GM18505 (cell line): Measurements from ENCODE around the gene DUXB.

Source experiments
- ATAC-seq: cut with Tn5 transposase; IDR thresholded peaks from one replicate; pipeline ENCODE4 v1.9.1; 2021; ENCODE audit not compliant: unreplicated experiment
- POLR2A ChIP-seq: IDR thresholded peaks from 4 replicates; pipeline ENCODE4 v1.6.1; 2011; ENCODE audit warnings: borderline replicate concordance; ENCODE audit not compliant: insufficient read depth, insufficient read length; ENCODE audit errors: extremely low read depth

DUXB gene, protein sequence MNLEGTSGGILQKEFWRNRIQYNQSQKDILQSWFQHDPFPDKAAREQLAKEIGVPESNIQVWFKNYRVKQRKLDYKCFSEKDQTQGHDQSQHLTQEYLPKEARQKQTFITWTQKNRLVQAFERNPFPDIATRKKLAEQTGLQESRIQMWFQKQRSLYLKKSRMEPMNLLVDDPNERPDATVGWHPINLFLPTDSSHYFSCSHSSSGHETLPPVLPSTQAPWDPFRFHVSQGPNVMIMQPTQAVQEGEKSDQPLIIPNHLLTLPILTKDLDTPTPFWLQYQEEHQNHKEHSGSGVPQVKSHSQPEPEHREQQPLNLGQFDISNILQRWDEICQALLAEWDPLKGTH

DNA sequence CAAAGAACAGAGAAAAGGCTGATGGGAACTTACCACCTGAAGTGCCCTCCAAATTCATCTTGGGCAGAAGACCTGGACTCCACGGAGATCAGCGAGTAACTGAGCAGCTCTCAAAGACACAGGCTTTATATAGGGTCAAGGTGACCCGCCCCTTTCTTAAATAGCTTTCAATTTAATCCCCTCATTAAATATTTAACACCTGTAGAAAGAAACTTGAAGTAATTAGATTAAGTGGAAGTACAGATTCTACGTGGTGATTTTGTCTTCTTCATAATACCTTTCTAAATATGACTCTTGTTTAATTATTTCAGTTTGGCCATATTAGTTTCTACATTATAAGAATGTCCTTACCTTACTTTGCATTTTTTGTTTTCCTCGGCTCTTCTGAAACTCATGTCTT lies at the start of gene DUXB:
DUXB (minus strand) TSS at position 101 of the 400 bp plus-strand sequence; CDS start at position 58, 43 bp downstream.
- ATAC-seq, result no peak
- no peak for TF ChIP-seq POLR2A

DNA sequence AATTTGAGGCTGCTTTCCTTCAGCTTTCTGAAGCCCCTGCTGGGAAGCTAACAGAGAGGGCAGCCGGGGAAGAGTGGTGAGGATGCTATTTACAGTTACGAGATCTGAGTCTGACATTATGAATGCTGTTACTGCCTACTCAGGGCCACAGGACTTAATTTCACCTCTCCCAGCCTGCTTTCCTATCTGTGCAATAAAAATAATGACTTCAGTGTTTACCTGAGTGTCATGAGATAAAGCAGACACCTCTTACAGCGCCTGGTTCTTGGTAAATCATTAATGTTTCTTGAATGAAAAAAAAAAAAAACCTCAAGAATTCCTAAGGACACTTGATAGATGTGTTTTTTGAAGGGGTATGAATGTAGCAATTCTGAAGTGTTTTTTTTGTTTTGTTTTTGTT lies 49.3 kb upstream of the DUXB start:
- no peak for ATAC-seq
- no peak for TF ChIP-seq POLR2A

DNA sequence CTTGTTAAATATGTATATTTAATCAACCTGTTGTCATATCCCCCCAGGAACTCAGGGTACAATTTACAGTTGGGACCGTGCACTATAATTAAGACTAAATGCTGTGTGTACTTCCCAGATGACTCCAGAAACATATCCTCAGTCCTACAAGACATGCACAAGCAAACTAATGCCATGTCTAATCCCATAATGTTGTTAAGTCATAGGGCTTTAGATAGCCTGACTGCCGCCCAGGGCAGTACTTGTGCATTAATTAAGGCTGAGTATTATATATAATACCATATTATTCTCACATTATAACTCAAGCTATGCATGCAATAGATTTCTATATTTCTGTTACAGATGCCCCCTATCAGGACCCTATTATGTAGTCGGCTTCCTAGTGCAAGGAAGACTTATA lies 45.1 kb upstream of the DUXB start:
- ATAC-seq, result no peak
- no peak for TF ChIP-seq POLR2A

DNA sequence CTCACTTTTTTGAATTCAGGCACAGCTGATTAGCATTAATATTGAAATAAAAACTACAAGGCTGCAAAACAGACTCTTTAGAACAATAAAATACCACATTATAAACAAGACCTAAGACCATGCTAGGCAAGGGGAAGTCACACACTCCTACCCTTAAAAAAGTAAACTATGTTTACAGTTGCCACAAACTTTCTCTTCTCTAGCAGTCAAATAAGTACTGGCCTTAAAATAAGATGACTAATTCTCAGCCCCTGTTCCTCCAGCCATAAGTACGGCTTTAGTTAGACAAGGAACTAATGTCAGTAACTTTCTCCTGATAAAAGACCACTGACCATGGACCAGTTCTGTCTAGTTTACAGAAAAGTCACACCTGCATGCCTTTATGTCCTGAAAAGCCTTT lies 44.6 kb upstream of the DUXB start:
- TF ChIP-seq POLR2A, result no peak
- ATAC-seq, result peak; percentile 53

DNA sequence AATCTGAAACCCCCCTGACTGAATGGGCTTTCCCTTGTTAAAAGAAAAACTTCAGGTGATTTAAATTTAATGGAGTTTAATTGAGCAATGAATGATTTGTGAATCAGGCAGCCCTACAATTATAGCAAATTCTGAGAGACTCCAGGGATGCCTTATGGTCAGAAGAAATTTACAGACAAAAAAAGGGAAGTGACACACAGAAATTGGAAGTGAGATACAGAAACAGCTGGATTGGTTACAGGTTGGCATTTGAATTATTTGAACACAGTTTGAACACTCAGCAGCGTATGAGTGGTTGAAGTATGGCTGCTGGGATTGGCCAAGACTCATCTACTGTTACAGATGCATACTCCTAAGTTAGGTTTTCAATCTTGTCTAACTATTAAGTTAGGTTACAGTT lies 44.0 kb upstream of the DUXB start:
- TF ChIP-seq POLR2A, result no peak
- peak; percentile 74 for ATAC-seq

DNA sequence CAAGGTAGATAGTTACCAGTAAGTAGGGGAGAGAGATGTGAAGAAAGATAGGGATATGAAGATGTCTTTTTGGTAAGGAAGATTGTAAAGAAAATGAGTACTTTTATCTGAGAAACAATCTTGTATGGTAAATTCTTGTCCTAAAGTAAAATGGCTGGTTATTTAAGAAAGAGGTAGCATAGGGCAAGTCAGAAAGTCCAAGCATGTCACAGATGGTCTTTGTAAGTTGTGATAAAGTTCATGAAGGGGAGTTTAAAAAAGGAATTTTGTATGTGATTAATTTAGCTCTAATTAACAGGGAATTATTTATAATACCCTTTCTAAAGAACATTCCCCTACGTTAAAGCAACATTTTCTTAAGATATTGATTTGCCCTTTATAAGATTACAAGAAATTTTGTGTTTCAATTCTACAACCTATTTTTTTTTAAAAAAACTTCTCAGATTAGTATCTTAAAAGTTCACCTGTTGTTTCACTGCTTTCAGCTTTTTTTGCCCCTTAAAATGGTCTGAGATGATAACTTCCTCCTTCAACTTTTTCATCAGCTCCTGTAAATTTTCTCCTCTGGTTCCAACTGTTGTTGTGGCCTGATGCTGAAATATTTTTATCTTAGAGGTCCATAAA lies 41.3 kb upstream of the DUXB start:
- no peak for TF ChIP-seq POLR2A
- ATAC-seq, result no peak

DNA sequence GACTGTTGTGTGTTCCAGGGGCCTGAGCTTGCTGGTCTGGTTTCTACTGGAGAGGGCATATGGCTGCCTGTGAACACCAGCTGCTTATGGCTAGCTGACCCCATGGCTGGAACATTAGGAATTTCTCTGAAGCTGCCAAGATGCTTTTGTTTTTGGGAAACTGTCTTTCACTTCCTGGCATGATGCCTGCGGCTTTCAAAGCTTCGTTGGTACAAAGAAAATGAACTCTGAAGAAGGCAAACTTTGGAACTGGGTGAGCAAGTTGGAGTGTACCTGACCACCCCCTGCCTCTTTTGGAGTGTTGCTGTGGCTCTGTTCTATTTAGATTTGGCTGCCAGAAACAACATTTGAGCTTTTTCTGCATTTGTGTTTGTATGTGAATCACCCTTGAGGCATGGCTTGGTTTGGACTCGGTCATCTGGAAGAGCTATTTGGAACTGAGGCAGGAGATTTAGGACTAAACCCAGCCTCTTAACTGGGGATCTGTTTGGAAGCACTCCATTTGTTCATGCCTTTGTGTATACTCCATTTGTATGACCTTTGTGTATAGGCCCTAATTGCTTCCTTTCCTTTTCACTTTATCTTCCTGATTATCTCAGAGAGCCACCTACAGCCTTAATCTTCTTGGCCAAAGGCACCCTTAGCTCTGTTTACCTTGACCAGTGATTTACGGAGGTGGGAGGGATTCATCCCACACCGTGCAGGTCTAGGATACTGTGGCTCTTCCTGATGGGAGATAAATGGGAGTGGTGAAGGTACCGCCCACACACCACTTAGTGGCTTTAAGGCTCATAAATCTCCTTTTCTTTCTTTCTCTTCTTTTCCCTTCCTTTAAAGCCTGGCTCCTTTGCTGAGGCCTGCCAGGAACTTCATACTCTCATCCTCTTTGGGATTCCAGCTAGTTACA lies 32.3 kb upstream of the DUXB start:
- ATAC-seq, result no peak

DNA sequence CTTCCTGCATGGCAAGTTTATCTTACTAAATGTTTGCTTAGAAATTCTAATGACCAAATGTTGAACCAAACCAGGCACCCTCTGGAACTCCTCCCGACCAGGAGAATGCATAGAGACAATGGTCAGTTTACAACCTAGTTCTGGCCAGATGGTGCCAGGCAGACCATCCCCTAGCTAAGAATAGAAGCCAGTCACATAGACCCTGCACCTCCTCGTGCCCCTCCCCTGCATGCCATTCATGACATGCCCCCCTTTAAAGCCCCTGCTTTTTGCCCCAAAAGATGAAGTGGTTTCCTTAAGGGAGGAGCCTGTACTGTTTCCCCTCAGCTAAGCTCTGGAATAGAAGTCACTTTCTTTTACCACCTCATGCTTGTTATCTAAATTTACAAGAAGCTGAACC lies 31.6 kb upstream of the DUXB start:
- no peak for TF ChIP-seq POLR2A
- no peak for ATAC-seq

More for the DNA sequence above, 32.3 kb upstream of the DUXB start:
- TF ChIP-seq POLR2A, result no peak

DNA sequence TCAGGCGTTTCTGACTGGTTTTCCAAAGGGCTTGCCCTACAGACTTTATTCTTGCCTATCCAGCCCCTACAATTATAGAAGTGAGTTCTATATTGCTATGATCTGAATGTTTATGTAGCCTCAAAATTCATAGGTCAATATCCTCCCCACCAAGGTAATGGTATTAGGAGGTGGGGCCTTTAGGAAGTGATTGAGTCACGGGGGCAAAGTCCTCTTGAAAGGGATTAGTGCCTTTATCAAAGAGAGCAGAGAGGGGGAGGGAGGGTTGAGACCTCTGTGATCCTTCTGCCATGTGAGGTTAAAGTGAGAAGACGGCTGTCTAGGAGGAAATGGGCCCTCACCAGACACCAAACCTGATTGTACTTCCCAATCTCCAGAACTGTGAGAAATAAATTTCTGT lies 26.0 kb upstream of the DUXB start:
- ATAC-seq, result no peak
- TF ChIP-seq POLR2A, result no peak

DNA sequence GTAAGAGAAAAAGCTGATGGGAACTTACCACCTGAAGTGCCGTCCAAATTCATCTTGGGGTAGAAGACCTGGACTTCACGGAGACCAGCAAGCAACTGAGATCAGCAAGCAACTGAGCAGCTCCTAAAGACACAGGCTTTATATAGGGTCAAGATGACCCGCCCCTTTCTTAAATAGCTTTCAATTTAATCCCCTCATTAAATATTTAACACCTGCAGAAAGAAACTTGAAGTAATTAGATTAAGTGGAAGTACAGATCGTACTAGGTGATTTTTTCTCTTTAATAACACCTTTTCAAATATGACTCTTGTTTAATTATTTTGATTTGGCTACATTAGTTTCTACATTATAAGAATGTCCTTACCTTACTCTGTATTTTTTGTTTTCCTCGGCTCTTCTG lies 25.1 kb upstream of the DUXB start, which contains the start of gene CPHXL:
CPHXL (minus strand) TSS at position 101 of the 400 bp plus-strand sequence; CDS start at position 53, 48 bp downstream.
- no peak for TF ChIP-seq POLR2A
- ATAC-seq, result no peak

DNA sequence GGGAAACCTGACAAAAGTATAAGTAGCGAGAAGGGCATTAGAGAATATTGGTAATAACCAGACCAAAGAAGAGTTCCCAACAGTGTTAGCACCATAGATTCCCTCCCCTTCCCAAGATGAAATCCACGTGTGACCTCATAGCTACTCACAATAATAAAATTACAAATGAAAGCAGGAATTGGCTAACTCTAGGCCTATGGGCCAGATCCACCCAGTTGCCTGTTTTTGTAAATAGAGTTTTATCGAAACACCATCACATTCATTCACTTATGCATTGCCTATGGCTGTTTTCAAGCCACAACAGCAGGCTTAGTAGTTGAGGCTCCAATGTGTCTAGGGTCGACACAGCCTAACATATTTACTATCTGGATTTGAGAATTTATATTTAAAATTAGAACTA lies 17.2 kb upstream of the DUXB start:
- ATAC-seq, result no peak
- no peak for TF ChIP-seq POLR2A

DNA sequence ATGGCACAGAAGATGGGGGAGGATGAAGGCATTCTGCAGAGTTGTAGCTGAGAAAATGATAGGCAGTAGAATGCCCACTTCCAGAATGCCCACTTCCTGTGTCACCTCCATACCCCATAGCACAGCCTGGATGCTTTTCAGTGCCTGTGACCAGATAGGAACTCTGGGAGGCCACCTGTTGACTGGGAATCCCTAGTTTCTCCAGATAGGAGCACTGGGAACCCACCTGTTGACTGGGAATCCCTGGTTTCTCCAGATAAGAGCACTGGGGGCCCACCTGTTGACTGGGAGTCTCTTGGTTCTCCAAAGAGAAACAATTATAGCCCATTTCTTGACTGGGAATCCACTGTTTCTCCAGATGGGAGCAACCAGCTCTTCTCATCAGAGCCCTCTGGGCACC lies 13.4 kb upstream of the DUXB start:
- no peak for ATAC-seq
- no peak for TF ChIP-seq POLR2A

DNA sequence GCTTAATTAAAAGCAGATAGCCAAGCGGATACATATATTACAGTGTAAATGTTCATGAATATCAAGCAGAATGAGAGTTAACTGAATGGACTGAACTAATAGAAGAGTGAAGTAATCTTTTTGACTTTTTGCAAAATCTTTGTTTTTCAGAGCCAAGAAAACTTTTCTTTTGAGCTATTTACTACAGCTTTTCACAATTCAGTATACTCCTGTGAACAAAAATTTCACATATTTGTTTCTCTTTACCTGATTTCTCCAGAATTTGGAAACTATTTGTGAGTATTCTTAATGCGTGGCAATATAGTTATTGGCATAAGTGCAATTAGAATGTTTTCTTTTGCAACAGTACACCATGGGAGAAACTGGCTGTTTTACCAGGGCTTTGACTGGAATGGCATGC lies 9.1 kb upstream of the DUXB start:
- no peak for TF ChIP-seq POLR2A
- no peak for ATAC-seq
